ENCODE data around the gene HCFC1R1. TPM values are rescaled to one million over a fixed set of nuclear protein-coding genes. Genes with fewer than 3 reads are reported as not detected.

Gene HCFC1R1
- total RNA-seq, 1 donor from 2014 or later, result 26.6 TPM

- ATAC-seq, result no peak
Observed at GRCh38 chr16:2999929-3000328, 23.8 kb downstream of the HCFC1R1 start.

- ATAC-seq, result no peak
Observed at GRCh38 chr16:2996298-2996697, 27.4 kb downstream of the HCFC1R1 start.

GRCh38 chr16:2992383-2993081, 31.2 kb downstream of the HCFC1R1 start:
- ATAC-seq, result peak; percentile 81

GRCh38 chr16:2991566-2992261, 32.0 kb downstream of the HCFC1R1 start:
- no peak for ATAC-seq

- ATAC-seq, result no peak
Observed at GRCh38 chr16:2990891-2991290, 32.9 kb downstream of the HCFC1R1 start.

GRCh38 chr16:2988590-2989099, 35.1 kb downstream of the HCFC1R1 start:
- no peak for ATAC-seq

GRCh38 chr16:2987833-2988232, 35.9 kb downstream of the HCFC1R1 start:
- ATAC-seq, result no peak

- no peak for ATAC-seq
Observed at GRCh38 chr16:2987286-2987685, 36.5 kb downstream of the HCFC1R1 start.

GRCh38 chr16:2986623-2987188, 37.0 kb downstream of the HCFC1R1 start:
- no peak for ATAC-seq

- peak; percentile 1 for ATAC-seq
Observed at GRCh38 chr16:2985893-2986355, 37.8 kb downstream of the HCFC1R1 start.

- no peak for ATAC-seq
Observed at GRCh38 chr16:2985462-2985861, 38.3 kb downstream of the HCFC1R1 start.

GRCh38 chr16:2983706-2984136, 40.0 kb downstream of the HCFC1R1 start:
- ATAC-seq, result peak; percentile 69

- ATAC-seq, result no peak
Observed at GRCh38 chr16:2982402-2982801, 41.3 kb downstream of the HCFC1R1 start.

- no peak for ATAC-seq
Observed at GRCh38 chr16:2981899-2982250, 41.9 kb downstream of the HCFC1R1 start.

- no peak for ATAC-seq
Observed at GRCh38 chr16:2981177-2981898, 42.4 kb downstream of the HCFC1R1 start.

GRCh38 chr16:2980227-2981176, 43.2 kb downstream of the HCFC1R1 start, which contains the start of gene PKMYT1:
Gene PKMYT1 (minus strand): TSS chr16:2980446. CDS start chr16:2979657, 789 bp downstream.
- ATAC-seq, result peak; percentile 84

GRCh38 chr16:2979669-2980226, 44.0 kb downstream of the HCFC1R1 start:
- peak; percentile 3 for ATAC-seq

- no peak for ATAC-seq
Observed at GRCh38 chr16:2977440-2977839, 46.3 kb downstream of the HCFC1R1 start.

- ATAC-seq, result no peak
Observed at GRCh38 chr16:2976673-2977072, 47.1 kb downstream of the HCFC1R1 start.

GRCh38 chr16:2976201-2976600, 47.5 kb downstream of the HCFC1R1 start:
- no peak for ATAC-seq

GRCh38 chr16:2975161-2975795, 48.5 kb downstream of the HCFC1R1 start:
- no peak for ATAC-seq

Measured in esophagus mucosa (tissue), 1 donor.